Head of caudate nucleus (tissue), 42 donors: Measurements from ENCODE around the gene SMAD6.

Experiments
- DNase-seq, 42 donors: peaks; one replicate each; pipeline versions ENCODE4 v3.0.0 to v3.0.0-alpha.2; 2020 to 2021; ENCODE audit warnings: mixed read lengths in 7 of 42
- intact Hi-C: fragments of 100-400 bp; cut with DNase I; formaldehyde crosslinking; loops from one replicate; pipeline ENCODE4 v1.15.0; 2022

Gene SMAD6

GRCh38 chr15:66763186-66764071, 61.4 kb downstream of the SMAD6 start:
- intact Hi-C loops: no loop called here
- peak in 34 of 42 donors; percentile 13 to 71 (median 48) for DNase-seq

GRCh38 chr15:66764072-66764786, 62.2 kb downstream of the SMAD6 start:
- no peak for DNase-seq
- intact Hi-C loops: no loop called here

GRCh38 chr15:66765478-66766281, 63.6 kb downstream of the SMAD6 start:
- DNase-seq: peak in 1 of 42 donors; percentile 25
- intact Hi-C loops: no loop called here

- intact Hi-C loops: no loop called here
- DNase-seq: no peak
Observed at GRCh38 chr15:66766282-66767230, 64.5 kb downstream of the SMAD6 start.

GRCh38 chr15:66767240-66767659, 65.2 kb downstream of the SMAD6 start:
- intact Hi-C loops: no loop called here
- peak in 9 of 42 donors; percentile 13 to 72 (median 25) for DNase-seq

- intact Hi-C loops: no loop called here
- no peak for DNase-seq
Observed at GRCh38 chr15:66768987-66769386, 67.0 kb downstream of the SMAD6 start.

- intact Hi-C loops: loop anchor here (10.0 kb wide), 3 partner anchors 66 to 156 kb away; partner anchors contain the start of gene SMAD6
- no peak for DNase-seq
Observed at GRCh38 chr15:66770518-66771350, 68.7 kb downstream of the SMAD6 start.

GRCh38 chr15:66771351-66771650, 69.3 kb downstream of the SMAD6 start:
- DNase-seq: no peak
- intact Hi-C loops: loop anchor here (10.0 kb wide), 3 partner anchors 66 to 156 kb away; partner anchors contain the start of gene SMAD6

- no peak for DNase-seq
- intact Hi-C loops: loop anchor here (10.0 kb wide), 3 partner anchors 68 to 158 kb away; partner anchors contain the start of gene SMAD6
Observed at GRCh38 chr15:66772604-66773128, 70.6 kb downstream of the SMAD6 start.

- intact Hi-C loops: loop anchor here (10.0 kb wide), 3 partner anchors 68 to 158 kb away; partner anchors contain the start of gene SMAD6
- no peak for DNase-seq
Observed at GRCh38 chr15:66773129-66773873, 71.3 kb downstream of the SMAD6 start.

- DNase-seq: peak; percentile 58 to 87 (median 76)
Observed at GRCh38 chr15:66774001-66774814, 72.2 kb downstream of the SMAD6 start.

GRCh38 chr15:66775127-66776105, 73.4 kb downstream of the SMAD6 start:
- peak in 14 of 42 donors; percentile 14 to 54 (median 30) for DNase-seq

More at GRCh38 chr15:66774001-66774814, 72.2 kb downstream of the SMAD6 start:
- intact Hi-C loops: loop anchor here (10.0 kb wide), 3 partner anchors 69 to 159 kb away; partner anchors contain the start of gene SMAD6

GRCh38 chr15:66777054-66777453, 75.0 kb downstream of the SMAD6 start:
- intact Hi-C loops: loop anchor here (10.0 kb wide), 3 partner anchors 68 to 162 kb away; partner anchors contain the start of gene SMAD6
- no peak for DNase-seq

More at GRCh38 chr15:66775127-66776105, 73.4 kb downstream of the SMAD6 start:
- intact Hi-C loops: loop anchor here (10.0 kb wide), 3 partner anchors 69 to 161 kb away; partner anchors contain the start of gene SMAD6
